Left lung (tissue), 10 donors: ENCODE results near the gene TSPAN9. TPM values are rescaled to one million over a fixed set of nuclear protein-coding genes. Genes with fewer than 3 reads are reported as not detected.

Experiments used
- ATAC-seq: fragments of 200-7000 bp; cut with Tn5 transposase; one replicate; pipeline ENCODE4 v1.9.1; 2020; ENCODE audit warnings: moderate library complexity
- DNase-seq, 4 donors: peaks; one replicate each; pipeline ENCODE4 v3.0.0-alpha.2; 2013 to 2020
- H3K27ac ChIP-seq, 2 donors: fragments of 200-600 bp; sonication (generic) in 1 of 2; one replicate each; pipeline versions ENCODE4 v1.5.0 to v1.8.0; 2020 to 2021
- H3K27me3 ChIP-seq, 2 donors: fragments of 200-600 bp; sonication (generic) in 1 of 2; one replicate each; pipeline versions ENCODE4 v1.5.0 to v1.8.0; 2020 to 2021
- H3K36me3 ChIP-seq, 2 donors: fragments of 200-600 bp; sonication (generic) in 1 of 2; one replicate each; pipeline versions ENCODE4 v1.5.0 to v1.8.0; 2020 to 2021
- H3K4me1 ChIP-seq, 2 donors: fragments of 200-600 bp; one replicate each; pipeline ENCODE4 v1.8.0; 2021
- H3K4me3 ChIP-seq, 2 donors: fragments of 200-600 bp; sonication (generic) in 1 of 2; one replicate each; pipeline versions ENCODE4 v1.5.0 to v1.8.0; 2020 to 2021; ENCODE audit warnings: mild to moderate bottlenecking in 1 of 2
- H3K9me3 ChIP-seq, 2 donors: fragments of 200-600 bp; sonication (generic) in 1 of 2; one replicate each; pipeline versions ENCODE4 v1.5.0 to v1.8.0; 2020 to 2021
- intact Hi-C, 2 donors: fragments of 100-400 bp; cut with DNase I; formaldehyde crosslinking; loops; one replicate each; pipeline versions ENCODE4 v1.11.2 to v1.14.2; 2022
- polyA plus RNA-seq, 6 donors: library from polyadenylated mRNA; unstranded; fragments of 120-200 nt; gene quantifications; one replicate each; pipeline ENCODE4 v1.2.1, GENCODE V29; 2013; ENCODE audit not compliant: insufficient read length in 6 of 6
- total RNA-seq, 2 donors: library from RNA; stranded (reverse); fragmentation: NEBNext Ultra II Directional; extraction: Animal tissue kit (Norgen Biotek cat#: 25700); gene quantifications; one replicate each; pipeline ENCODE4 v1.2.1, GENCODE V29; 2021
- TF ChIP-seq, protein P1 (sequence below), 2 donors: fragments of 200-600 bp; sonication (generic) in 1 of 2; IDR thresholded peaks; one replicate each; pipeline versions ENCODE4 v1.5.0 to v1.8.0; 2021; ENCODE audit warnings: antibody characterized with exemption in 2 of 2
- donor health status: DM: no; HTN: yes; CAD: no.
- donor health status: DM: no; HTN: no; CAD: no.

Gene TSPAN9
- total and polyA plus RNA-seq, 8 donors = 35.6 to 98.6 (median 81.3) TPM

DNA sequence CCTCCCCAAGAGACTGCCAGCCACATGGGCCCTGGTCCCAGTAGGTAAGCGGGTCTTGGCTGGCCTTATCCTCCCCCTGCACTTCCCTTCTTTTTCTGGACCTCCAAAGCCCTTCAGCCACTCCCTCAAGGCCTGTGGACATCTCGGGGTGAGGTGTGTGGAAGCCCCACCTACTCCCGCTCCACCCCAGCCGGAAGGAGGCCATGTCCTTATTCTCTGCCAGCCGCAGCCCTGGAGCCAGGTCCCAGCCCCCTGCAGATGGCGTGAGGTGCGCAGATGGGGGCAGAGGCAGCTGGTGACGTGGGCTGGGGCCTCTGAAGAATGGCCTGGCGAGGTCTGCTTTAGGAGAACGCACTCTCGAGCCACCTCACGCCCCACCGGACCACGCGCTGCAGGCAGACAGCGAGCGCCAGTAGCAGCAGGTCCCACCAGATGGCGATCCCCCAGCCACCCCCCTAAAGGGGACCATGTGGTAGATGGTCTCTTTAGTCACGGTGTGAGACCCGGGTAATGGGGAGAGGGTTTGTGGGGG, 167.1 kb downstream of the TSPAN9 start:
- Histone ChIP-seq H3K27me3 (no peaks in the 10 kb centered on the region), H3K4me3 (no peak overlapping the region), H3K9me3 (no peaks in the 10 kb centered on the region), H3K4me1 (peaks cover 0 to 6% of the 10 kb centered on the region in 2 donors), H3K36me3 (no peaks in the 10 kb centered on the region), H3K27ac (no peak overlapping the region)
- ATAC-seq = no peak
- TF ChIP-seq, protein P1, sequence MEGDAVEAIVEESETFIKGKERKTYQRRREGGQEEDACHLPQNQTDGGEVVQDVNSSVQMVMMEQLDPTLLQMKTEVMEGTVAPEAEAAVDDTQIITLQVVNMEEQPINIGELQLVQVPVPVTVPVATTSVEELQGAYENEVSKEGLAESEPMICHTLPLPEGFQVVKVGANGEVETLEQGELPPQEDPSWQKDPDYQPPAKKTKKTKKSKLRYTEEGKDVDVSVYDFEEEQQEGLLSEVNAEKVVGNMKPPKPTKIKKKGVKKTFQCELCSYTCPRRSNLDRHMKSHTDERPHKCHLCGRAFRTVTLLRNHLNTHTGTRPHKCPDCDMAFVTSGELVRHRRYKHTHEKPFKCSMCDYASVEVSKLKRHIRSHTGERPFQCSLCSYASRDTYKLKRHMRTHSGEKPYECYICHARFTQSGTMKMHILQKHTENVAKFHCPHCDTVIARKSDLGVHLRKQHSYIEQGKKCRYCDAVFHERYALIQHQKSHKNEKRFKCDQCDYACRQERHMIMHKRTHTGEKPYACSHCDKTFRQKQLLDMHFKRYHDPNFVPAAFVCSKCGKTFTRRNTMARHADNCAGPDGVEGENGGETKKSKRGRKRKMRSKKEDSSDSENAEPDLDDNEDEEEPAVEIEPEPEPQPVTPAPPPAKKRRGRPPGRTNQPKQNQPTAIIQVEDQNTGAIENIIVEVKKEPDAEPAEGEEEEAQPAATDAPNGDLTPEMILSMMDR (IDR thresholded peaks at IDR 0.05) = no peak
- intact Hi-C loops = no loop called here
- DNase-seq = no peak

DNA sequence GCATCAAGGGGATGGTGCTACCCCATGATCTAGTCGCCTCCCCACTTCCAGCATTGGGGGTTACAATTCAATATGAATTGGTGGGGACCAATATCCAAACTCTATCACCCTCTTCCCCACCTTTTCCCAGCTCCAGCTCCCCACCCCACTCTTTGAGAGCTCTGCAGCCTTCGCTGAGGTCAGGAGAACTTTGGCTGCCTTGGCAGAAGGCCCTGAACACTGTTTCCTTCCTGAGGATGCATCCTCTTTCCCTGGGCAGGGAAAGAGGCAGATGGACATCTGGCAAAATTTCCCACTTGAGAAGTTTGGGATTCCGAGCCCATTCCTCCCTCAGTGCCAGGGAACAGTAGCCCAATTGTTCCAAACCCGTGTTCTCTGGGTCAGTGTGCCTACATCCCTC, 169.1 kb downstream of the TSPAN9 start:
- ATAC-seq (no peak), DNase-seq (no peak)
- TF ChIP-seq, protein P1 (IDR thresholded peaks at IDR 0.05) = no peak
- H3K27me3 ChIP-seq = no peaks in the 10 kb centered on the region
- intact Hi-C loops = no loop called here
- no peak overlapping the region for H3K27ac ChIP-seq
- peaks cover 0 to 17% of the 10 kb centered on the region in 2 donors for H3K4me1 ChIP-seq
- no peaks in the 10 kb centered on the region for H3K36me3 ChIP-seq
- H3K9me3 ChIP-seq = no peaks in the 10 kb centered on the region
- H3K4me3 ChIP-seq = no peak overlapping the region

DNA sequence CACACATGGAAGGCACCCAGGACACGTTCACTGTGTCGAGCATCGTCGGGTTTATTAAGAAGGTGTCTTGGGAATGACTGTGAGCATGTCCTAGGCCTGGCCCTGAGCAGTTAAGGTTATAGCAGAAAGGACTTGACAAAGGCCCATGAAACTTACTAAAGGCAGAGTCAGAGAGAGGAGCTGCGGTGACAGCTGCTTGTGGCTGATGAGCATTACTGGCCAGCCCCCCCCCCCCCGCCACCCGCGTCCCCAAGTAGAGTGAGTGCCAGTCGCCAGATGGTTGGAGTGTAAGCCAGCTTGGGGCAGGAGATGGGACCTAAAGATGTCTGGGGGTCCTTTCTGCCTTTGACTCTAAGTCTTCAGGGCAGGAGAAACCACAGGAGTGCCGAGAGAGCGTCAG, 169.9 kb downstream of the TSPAN9 start:
- no peaks in the 10 kb centered on the region for H3K9me3 ChIP-seq
- H3K4me3 ChIP-seq = no peak overlapping the region
- no peaks in the 10 kb centered on the region for H3K36me3 ChIP-seq
- intact Hi-C loops = no loop called here
- H3K27ac ChIP-seq = no peak overlapping the region
- TF ChIP-seq, protein P1 (IDR thresholded peaks at IDR 0.05) = no peak
- peaks cover 0 to 22% of the 10 kb centered on the region in 2 donors for H3K4me1 ChIP-seq
- DNase-seq (no peak), ATAC-seq (no peak)
- H3K27me3 ChIP-seq = no peaks in the 10 kb centered on the region

DNA sequence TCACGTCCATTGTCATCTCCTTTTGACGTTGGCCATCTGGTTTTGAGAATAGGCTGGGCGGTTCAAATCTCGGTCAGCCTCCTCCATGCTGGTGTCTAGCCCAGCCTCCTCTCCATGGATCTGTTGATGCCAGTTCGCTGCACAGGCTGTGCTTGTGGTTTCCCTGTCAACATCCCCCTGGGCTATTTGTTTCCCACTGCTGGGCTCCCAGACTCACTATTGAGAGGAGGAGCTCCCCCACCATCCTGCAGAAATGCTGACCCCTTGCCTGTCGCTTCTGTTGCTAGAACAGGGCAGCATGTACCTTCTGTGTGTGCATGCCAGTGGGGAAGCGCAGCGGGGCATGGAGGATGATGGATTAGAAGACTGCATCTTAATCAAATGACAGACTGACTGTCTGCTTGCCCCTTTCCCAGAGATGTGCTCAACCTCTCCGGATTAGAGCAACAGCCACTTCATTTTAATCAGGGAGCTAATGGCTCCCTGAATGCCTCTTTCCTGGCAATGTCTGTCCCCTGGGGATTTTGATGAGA, 170.5 kb downstream of the TSPAN9 start:
- no peaks in the 10 kb centered on the region for H3K27me3 ChIP-seq
- H3K4me1 ChIP-seq = peaks cover 1 to 23% of the 10 kb centered on the region in 2 donors
- no peaks in the 10 kb centered on the region for H3K36me3 ChIP-seq
- intact Hi-C loops = no loop called here
- ATAC-seq = no peak
- TF ChIP-seq, protein P1 (IDR thresholded peaks at IDR 0.05) = no peak
- H3K4me3 ChIP-seq = no peak overlapping the region
- DNase-seq = no peak
- H3K27ac ChIP-seq = no peak overlapping the region
- no peaks in the 10 kb centered on the region for H3K9me3 ChIP-seq

DNA sequence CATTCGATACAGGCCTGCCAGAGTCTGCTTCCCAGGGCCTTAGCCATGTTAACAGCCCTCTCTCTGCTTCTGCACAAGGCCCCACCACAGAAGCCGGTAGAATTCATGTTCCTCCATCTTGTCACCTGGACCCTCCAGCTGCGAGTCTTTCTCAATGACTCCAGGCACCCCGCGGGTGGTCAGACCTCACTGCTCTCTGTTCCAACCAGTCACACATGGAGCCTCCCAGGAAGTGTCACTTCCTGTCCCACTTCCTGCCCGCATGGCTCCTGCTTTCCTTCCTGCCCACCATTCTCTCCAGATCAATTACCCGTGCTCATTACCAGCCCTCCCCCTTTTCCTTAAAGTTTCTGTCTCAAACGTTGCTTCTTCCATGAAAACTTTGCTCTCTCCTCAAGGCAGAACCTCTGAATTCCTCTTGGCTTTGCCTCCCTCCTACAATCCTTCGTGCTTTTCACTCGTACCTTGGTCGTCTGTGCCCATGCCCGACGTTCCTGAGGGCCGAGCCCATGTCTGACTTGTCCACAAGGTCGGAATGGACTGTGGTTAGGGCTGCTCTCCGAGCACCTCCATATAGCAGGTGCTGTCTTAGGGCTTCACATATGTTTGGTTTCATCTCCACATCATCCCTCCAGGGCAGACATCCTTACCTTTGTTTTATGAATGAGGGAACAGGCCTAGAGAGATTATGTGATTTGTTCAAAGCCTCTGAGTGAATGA, 172.1 kb downstream of the TSPAN9 start:
- ATAC-seq (no peak), DNase-seq (peak in 1 of 4 donors; percentile 67)
- peak overlapping the region in 1 of 2 donors; percentile 28 for H3K27ac ChIP-seq
- TF ChIP-seq, protein P1 (IDR thresholded peaks at IDR 0.05) = no peak
- peaks cover 3 to 23% of the 10 kb centered on the region in 2 donors for H3K4me1 ChIP-seq
- no peak overlapping the region for H3K4me3 ChIP-seq
- no peaks in the 10 kb centered on the region for H3K27me3 ChIP-seq
- intact Hi-C loops = no loop called here
- H3K36me3 ChIP-seq = no peaks in the 10 kb centered on the region
- no peaks in the 10 kb centered on the region for H3K9me3 ChIP-seq
